ENCODE data around the gene RAD51AP1.
A peak's percentile ranks its signal among the peaks of the same experiment; 100 is the strongest.

The RAD51AP1 gene

DNA sequence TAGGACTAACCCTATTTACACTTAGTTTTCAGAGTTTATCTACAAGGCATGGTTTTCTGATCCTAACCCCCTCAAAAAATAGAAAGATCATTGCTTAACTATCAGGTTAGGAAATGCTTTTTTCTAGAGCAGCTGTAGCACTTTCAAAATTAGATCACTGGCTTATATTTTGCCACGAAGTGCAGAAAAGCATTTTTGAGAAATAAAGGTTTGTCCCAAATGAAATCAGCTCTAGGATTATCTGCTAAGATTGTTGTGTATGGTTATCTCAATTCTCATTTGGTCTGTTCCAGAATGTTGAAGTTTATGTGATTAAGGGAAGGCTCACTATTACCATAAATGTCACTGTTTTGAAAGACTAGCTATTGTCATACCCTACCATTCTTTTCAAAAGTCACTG, 13.5 kb downstream of the RAD51AP1 start:
- no peak for DNase-seq

GRCh38 chr12:4553943-4554342, 15.3 kb downstream of the RAD51AP1 start:
- no peak for DNase-seq

GRCh38 chr12:4555804-4556203, 17.1 kb downstream of the RAD51AP1 start:
- no peak for DNase-seq

GRCh38 chr12:4556735-4557530, 18.2 kb downstream of the RAD51AP1 start:
- no peak for DNase-seq

GRCh38 chr12:4557586-4557985, 18.9 kb downstream of the RAD51AP1 start:
- DNase-seq = no peak

- DNase-seq = no peak
These were observed 19.5 kb downstream of the RAD51AP1 start for GRCh38 chr12:4558171-4558570.

DNA sequence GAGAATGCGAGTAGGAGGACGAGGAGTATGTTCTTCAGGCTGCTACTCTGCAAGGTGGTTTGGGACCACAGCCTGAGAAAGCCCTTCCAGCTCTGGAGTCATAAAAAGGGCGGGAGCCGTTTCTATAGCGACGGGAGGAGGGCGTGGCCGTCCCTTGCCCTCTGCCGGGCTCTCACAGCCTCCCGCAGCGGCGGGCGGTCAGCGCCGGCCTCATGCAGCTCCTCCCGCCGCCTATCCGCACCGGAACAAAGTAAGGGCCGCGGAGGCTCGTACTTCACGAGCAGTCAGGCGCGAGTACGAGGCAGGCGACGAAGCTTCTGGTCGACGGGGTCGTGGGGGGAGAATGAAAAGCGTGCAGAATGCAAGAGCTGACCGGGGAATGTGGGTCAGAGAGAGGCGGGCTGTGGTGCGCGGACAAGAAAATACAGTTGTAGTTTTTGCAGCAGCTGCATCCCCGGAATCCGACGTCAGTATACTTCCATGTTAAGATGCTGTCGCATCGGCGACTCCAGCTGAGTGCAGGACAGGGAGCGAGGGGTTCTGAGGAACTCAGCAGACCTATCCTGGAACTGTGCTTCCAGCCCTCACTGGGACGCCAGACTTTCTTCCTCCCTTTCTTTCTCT, 23.5 kb downstream of the RAD51AP1 start, which contains the start of gene DYRK4:
DYRK4 (plus strand) TSS at position 175 of the 624 bp plus-strand sequence; CDS start at position 213, 38 bp downstream.
- peak; percentile 26 for DNase-seq

- DNase-seq = no peak
These were observed 24.6 kb downstream of the RAD51AP1 start for GRCh38 chr12:4563336-4563735.

DNA sequence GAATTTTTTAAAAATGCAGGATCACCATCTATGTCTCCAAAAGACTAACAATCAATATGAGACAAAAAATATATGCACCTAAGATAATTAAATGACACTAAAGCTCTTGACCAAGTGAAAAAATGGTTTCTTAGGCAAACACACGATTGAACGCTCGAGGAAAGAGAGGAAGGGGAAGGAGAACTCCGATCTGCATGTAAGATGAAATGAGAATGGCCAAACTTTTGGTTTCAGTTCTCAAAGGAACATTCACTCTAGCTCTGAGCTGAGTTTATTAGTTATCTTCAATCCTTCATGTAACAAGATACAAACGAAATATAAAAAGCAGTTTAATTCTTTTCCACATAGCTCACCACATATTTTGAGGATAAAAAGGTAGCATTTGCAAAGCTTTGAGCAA, 26.1 kb downstream of the RAD51AP1 start:
- DNase-seq = no peak

DNA sequence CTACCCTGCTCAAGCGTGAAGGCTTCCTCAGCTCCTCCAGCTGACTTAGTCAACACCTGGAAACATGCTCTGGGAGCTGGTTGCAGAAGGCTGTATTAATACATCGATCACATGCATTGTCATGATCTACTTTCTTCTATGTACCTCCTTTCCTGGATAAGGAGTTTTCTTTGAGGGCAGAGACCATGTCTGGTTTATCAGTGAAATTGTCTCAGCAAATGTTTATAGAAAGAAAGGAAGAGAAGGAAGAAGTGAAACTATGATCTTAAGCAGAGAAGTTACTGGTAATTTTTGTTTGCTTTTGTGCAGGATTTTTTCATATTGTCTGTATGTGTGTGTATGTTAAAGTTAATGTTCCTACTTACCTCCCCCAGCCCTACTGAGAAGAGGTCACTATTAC, 27.8 kb downstream of the RAD51AP1 start:
- DNase-seq = no peak

DNA sequence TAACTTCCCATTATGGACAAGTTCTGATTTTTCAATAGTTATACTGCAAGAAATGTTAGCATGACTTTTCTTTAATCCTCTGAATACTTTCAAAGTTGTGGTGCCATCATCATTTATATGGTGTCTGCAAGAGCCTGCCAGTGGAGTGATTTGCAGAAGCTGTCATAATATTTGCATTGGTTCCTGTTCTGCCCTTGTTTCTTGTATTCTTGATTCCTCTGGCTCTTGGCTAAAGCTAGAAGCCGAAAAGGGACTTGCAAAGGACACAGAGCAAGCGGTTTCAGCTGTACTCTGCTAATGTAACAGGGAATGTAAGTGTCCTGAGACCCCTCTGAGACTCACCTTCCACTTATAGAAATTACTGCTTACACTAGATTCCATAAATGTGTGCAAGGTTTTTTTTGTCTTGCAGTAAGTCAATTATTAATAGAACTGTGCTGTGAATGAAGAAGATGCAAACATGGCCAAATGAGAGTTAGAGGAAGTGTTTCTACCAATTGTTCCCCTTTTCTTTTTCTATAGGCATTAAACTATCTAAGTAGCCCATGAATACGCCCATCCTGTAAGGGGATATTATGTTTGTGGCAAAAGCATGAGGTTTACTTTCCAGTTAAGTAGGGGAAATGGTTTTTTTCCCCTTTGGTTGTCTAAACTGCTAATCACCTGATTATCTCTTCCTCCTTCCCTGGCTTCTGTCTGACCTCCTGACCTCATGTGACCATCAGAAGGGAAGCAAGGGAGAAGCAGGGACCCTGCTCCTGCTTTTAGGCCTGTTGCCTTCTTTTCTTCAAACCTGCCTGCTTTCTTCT, 28.6 kb downstream of the RAD51AP1 start:
- DNase-seq = no peak

DNA sequence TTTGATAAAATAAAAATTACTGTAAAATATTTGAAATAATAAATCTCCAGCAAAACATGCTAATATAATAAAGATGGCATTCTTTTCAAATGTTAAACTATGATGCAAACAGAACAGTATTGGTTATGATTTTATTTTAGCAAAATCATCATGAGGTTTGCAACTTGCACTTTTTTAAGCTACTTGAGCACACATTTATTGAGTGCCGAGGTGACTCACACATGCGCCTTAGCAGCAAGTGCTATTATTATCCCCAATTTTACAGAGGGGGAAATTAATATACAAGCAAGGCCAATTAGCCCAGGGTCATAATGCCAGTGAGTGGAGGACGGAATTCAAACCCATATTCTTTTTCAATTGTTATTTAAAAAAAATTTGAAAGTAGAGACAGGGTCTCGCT, 30.6 kb downstream of the RAD51AP1 start:
- DNase-seq = no peak

DNA sequence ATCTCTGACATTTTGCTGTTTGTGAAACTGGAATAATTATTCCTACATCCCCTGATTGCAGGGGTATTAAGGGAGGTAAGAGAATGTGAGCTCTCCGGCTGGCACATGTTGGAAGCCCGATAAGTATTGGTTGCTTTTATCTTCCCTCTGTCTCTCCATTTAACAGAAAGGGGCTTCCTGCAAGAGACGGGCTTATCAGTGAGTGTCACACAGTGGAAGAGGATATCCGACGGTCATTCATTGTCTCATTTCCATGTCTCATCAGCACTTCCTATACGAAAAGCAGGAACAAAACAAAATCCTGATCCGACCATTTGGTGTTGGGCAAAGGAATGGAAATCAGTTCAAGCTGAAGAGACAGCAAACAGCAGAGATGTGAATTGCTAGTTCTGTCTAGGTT, 34.0 kb downstream of the RAD51AP1 start:
- DNase-seq = no peak

GRCh38 chr12:4579305-4580102, 40.8 kb downstream of the RAD51AP1 start:
- no peak for DNase-seq

- no peak for DNase-seq
These were observed 41.6 kb downstream of the RAD51AP1 start for GRCh38 chr12:4580281-4580688.

DNA sequence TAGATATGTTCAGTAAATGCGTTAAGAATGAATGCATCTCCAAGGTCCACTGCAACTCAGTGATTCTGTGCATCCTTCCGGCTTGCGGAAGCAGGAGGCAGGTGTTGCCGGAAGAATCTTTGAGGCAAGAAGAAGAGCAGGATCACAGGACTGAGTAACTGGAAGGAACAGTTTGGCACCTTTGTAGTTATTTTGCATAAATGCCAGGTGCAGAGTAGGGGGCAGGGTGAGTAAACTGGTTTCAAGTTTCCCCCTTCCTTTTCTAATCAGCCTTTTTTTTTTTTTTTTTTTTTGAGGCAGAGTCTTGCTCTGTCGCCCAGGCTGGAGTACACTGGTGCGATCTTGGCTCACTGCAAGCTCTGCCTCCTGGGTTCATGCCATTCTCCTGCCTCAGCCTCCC, 45.6 kb downstream of the RAD51AP1 start:
- DNase-seq = no peak

- DNase-seq = no peak
These were observed 46.2 kb downstream of the RAD51AP1 start for GRCh38 chr12:4584896-4585295.

- no peak for DNase-seq
These were observed 47.8 kb downstream of the RAD51AP1 start for GRCh38 chr12:4586500-4586899.

DNA sequence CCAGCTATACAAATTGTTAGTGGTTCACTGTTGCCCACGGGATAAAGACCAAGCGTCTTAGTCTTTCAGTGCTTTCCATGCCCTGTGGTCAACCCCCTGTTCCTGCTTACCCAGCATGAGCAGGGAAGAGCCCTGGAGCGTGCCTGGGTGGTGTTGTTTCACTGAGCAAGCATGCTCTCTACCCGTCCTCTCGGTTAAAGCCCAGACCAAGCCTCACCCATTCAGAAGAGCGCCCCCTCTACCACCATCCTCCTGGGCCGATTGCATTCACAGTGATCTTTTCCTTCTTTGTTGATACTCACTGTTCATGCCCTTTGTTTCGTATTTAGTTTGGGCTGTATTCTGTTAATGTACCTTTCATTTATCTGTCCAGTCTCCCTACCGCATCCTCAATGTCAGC, 48.4 kb downstream of the RAD51AP1 start:
- DNase-seq = no peak

GRCh38 chr12:4588916-4589315, 50.2 kb downstream of the RAD51AP1 start:
- DNase-seq = no peak

DNA sequence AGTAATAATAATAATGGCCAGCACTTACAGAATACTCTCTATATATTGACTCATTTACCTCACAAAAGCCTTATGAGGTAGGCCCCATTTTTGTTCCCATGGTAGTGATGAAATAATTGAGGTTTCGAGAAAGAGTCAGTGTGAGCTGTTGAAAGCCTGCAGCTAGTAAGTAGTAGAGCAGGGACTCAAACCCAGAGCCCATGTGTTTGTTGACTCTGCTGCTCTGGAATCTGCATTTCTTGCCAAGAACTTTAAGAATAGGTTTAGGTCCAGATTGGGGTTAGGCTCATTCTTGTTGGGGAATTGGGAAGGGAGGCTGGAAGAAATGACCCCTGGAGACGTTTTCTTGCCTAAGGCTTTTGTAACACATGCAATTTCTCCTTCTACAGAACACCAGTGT, 51.3 kb downstream of the RAD51AP1 start:
- no peak for DNase-seq

DNA sequence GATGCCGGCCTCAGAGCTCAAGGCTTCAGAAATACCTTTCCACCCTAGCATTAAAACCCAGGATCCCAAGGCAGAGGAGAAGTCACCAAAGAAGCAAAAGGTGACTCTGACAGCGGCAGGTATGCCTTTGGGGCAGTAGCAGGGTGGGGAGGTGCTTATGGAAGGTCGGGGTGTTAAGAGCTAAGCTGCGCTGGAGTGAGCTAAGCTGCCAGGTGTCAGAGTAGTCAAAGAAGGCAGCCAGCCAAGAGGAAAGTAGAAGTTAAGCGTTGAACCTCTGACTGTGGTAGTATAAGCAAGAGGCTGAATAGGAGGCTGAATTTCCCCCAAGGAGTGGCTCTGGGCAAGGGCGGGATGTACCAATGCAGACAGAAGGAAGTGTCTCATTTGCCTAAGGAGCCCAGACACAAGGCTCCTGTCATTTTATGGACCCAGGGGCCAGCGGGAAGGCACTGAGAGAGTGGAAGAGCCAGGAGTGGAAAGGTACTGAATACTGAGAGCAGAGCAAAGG, 52.5 kb downstream of the RAD51AP1 start:
- DNase-seq = no peak

DNA sequence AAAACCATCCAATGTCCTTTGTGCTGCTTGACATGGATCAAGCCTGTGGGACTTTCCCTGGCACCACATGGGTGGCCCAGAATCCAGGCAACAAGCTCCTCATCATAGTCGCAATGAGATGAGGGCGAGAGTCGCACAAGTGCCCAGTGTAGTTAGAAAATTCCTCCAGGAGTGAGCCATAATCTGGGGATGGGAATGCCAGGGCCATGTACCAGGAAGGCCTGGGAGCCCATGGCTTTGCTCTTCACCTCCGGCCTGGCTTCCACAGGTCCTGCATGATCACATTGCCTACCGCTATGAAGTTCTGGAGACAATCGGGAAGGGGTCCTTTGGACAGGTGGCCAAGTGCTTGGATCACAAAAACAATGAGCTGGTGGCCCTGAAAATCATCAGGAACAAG, 57.2 kb downstream of the RAD51AP1 start:
- no peak for DNase-seq
